ENCODE results near the gene SHH.
A peak's percentile ranks its signal among the peaks of the same experiment; 100 is the strongest.

The SHH gene

GRCh38 chr7:155769701-155770100 lies 42.6 kb downstream of the SHH start:
- Histone ChIP-seq H3K9me3 (ENCODE audit: insufficient read depth, low read depth, low read length) (no peaks in the 10 kb centered on the region), H3K27me3 (ENCODE audit: insufficient read depth, low read length, poor library complexity, severe bottlenecking) (no peaks in the 10 kb centered on the region), H3K4me2 (ENCODE audit: low read depth, low read length, poor library complexity, severe bottlenecking) (no peak overlapping the region), H3K4me3 (ENCODE audit: low read length, poor library complexity, severe bottlenecking) (no peak overlapping the region), H3K36me3 (ENCODE audit: insufficient read depth, low read length) (peaks cover 89% of the 10 kb centered on the region), H3F3A (ENCODE audit: low read depth) (peaks cover 8% of the 10 kb centered on the region), H4K20me1 (ENCODE audit: insufficient read depth, low read length, poor library complexity, severe bottlenecking) (no peaks in the 10 kb centered on the region), H3K4me1 (ENCODE audit: insufficient read depth, low read length, poor library complexity, severe bottlenecking) (peaks cover 29% of the 10 kb centered on the region), H3K79me2 (ENCODE audit: insufficient read depth, low read length) (peaks cover 24% of the 10 kb centered on the region; the same call in 1 of the 2 replicates), H3K9ac (ENCODE audit: low read depth, low read length, poor library complexity, severe bottlenecking) (no peak overlapping the region), H3K9me2 (replicated peaks; ENCODE audit: low read depth, low read length) (no peaks in the 10 kb centered on the region), H2AFZ (ENCODE audit: low read length) (no peak overlapping the region)
- no peak for TF ChIP-seq CTCF (conservative IDR thresholded peaks at IDR 0.05; ENCODE audit: low read length)
- no peak for TF ChIP-seq EZH2phosphoT487 (IDR thresholded peaks at IDR 0.05; ENCODE audit: borderline replicate concordance)

- Histone ChIP-seq H3F3A (ENCODE audit: low read depth) (peaks cover 31% of the 10 kb centered on the region), H3K9me3 (ENCODE audit: insufficient read depth, low read depth, low read length) (no peaks in the 10 kb centered on the region), H3K4me1 (ENCODE audit: insufficient read depth, low read length, poor library complexity, severe bottlenecking) (peaks cover 53% of the 10 kb centered on the region), H3K4me3 (ENCODE audit: low read length, poor library complexity, severe bottlenecking) (no peak overlapping the region), H3K9me2 (replicated peaks; ENCODE audit: low read depth, low read length) (no peaks in the 10 kb centered on the region), H3K27me3 (ENCODE audit: insufficient read depth, low read length, poor library complexity, severe bottlenecking) (no peaks in the 10 kb centered on the region), H3K36me3 (ENCODE audit: insufficient read depth, low read length) (peaks cover 70% of the 10 kb centered on the region), H3K79me2 (ENCODE audit: insufficient read depth, low read length) (peaks cover 31% of the 10 kb centered on the region), H3K9ac (ENCODE audit: low read depth, low read length, poor library complexity, severe bottlenecking) (peak overlapping the region; percentile 5), H4K20me1 (ENCODE audit: insufficient read depth, low read length, poor library complexity, severe bottlenecking) (no peaks in the 10 kb centered on the region), H3K4me2 (ENCODE audit: low read depth, low read length, poor library complexity, severe bottlenecking) (no peak overlapping the region), H2AFZ (ENCODE audit: low read length) (no peak overlapping the region)
- TF ChIP-seq CTCF (conservative IDR thresholded peaks at IDR 0.05; ENCODE audit: low read length) (peak; percentile 51), EZH2phosphoT487 (IDR thresholded peaks at IDR 0.05; ENCODE audit: borderline replicate concordance) (no peak)
Observed at GRCh38 chr7:155766966-155767916, 45.0 kb downstream of the SHH start.

GRCh38 chr7:155766386-155766785 lies 45.9 kb downstream of the SHH start:
- Histone ChIP-seq H3K4me2 (ENCODE audit: low read depth, low read length, poor library complexity, severe bottlenecking) (no peak overlapping the region), H3K4me3 (ENCODE audit: low read length, poor library complexity, severe bottlenecking) (no peak overlapping the region), H3K9ac (ENCODE audit: low read depth, low read length, poor library complexity, severe bottlenecking) (no peak overlapping the region), H3K79me2 (ENCODE audit: insufficient read depth, low read length) (peaks cover 39% of the 10 kb centered on the region), H3K9me2 (replicated peaks; ENCODE audit: low read depth, low read length) (no peaks in the 10 kb centered on the region), H3F3A (ENCODE audit: low read depth) (peaks cover 34% of the 10 kb centered on the region), H3K9me3 (ENCODE audit: insufficient read depth, low read depth, low read length) (no peaks in the 10 kb centered on the region), H4K20me1 (ENCODE audit: insufficient read depth, low read length, poor library complexity, severe bottlenecking) (no peaks in the 10 kb centered on the region), H2AFZ (ENCODE audit: low read length) (no peak overlapping the region), H3K36me3 (ENCODE audit: insufficient read depth, low read length) (peaks cover 65% of the 10 kb centered on the region), H3K4me1 (ENCODE audit: insufficient read depth, low read length, poor library complexity, severe bottlenecking) (peaks cover 61% of the 10 kb centered on the region), H3K27me3 (ENCODE audit: insufficient read depth, low read length, poor library complexity, severe bottlenecking) (no peaks in the 10 kb centered on the region)
- TF ChIP-seq CTCF (conservative IDR thresholded peaks at IDR 0.05; ENCODE audit: low read length) (no peak), EZH2phosphoT487 (IDR thresholded peaks at IDR 0.05; ENCODE audit: borderline replicate concordance) (no peak)

Data from Loucy (cell line).